ENCODE results near the gene CD4. TPM values are rescaled to one million over a fixed set of nuclear protein-coding genes. Genes with fewer than 3 reads are reported as not detected.

CD4 gene
- total and polyA plus RNA-seq, 2 of the 4 experiments (the other 2 are of a cell fraction), result 5.7 to 15.0 TPM

- Histone ChIP-seq H3K9me1 (ENCODE audit: insufficient read depth, low read length) (no peaks in the 10 kb centered on the region), H3K27me3 (ENCODE audit: control insufficient read depth, insufficient read depth, low read length) (no peaks in the 10 kb centered on the region), H2BK120ac (ENCODE audit: low read depth, low read length) (no peak within 1 kb of the TSS), H3K18ac (ENCODE audit: low read depth, low read length) (no peak within 1 kb of the TSS), H3K23ac (ENCODE audit: low read depth, low read length) (no peak within 1 kb of the TSS), H4K91ac (ENCODE audit: insufficient read depth, low read depth, low read length) (no peak within 1 kb of the TSS), H3K14ac (replicated peaks; ENCODE audit: low read depth, low read length) (no peak within 1 kb of the TSS), H2AK5ac (ENCODE audit: low read depth, low read length) (no peak within 1 kb of the TSS), H2BK15ac (ENCODE audit: low read depth, low read length) (no peak within 1 kb of the TSS), H2BK5ac (ENCODE audit: low read depth, low read length, poor library complexity, severe bottlenecking) (no peak within 1 kb of the TSS), H3K4me2 (ENCODE audit: low read depth, low read length) (no peak within 1 kb of the TSS), H4K5ac (ENCODE audit: low read depth, low read length) (no peak within 1 kb of the TSS), H3K4me1 (ENCODE audit: control insufficient read depth, insufficient read depth, low read length) (no peaks in the 10 kb centered on the region), H3K79me1 (ENCODE audit: low read depth in 1 of 2, low read length in 2 of 2) (no peaks in the 10 kb centered on the region; a peak in 2 of 4 replicates), H3K56ac (ENCODE audit: extremely low read depth, insufficient read depth, low read length) (no peak within 1 kb of the TSS), H4K20me1 (ENCODE audit: insufficient read depth, low read length) (peaks cover under 1% of the 10 kb centered on the region), H3K9ac (ENCODE audit: low read depth, low read length) (no peak within 1 kb of the TSS), H2AK9ac (replicated peaks; ENCODE audit: low read depth, low read length, poor library complexity) (no peak within 1 kb of the TSS), H3K9me3 (ENCODE audit: control insufficient read depth, insufficient read depth, low read length) (no peaks in the 10 kb centered on the region), H3K27ac (ENCODE audit: insufficient read depth, low read length) (no peak within 1 kb of the TSS), H3K36me3 (ENCODE audit: control insufficient read depth, insufficient read depth, low read length) (peaks cover 74% of the 10 kb centered on the region), H4K8ac (ENCODE audit: low read depth in 2 of 2, low read length in 2 of 2) (no peak within 1 kb of the TSS), H2BK20ac (ENCODE audit: low read depth, low read length) (no peak within 1 kb of the TSS), H3K4ac (ENCODE audit: low read depth, low read length) (no peak within 1 kb of the TSS), H3K4me3 (ENCODE audit: insufficient read depth, low read depth, low read length) (no peak within 1 kb of the TSS), H2AFZ (replicated peaks; ENCODE audit: low read length, poor library complexity) (no peak within 1 kb of the TSS)
- intact Hi-C loops (cut with micrococcal nuclease), result no loop called here
- TF ChIP-seq SMC3 (IDR thresholded peaks at IDR 0.05; ENCODE audit: low read depth, low read length) (no peak), BHLHE40 (IDR thresholded peaks at IDR 0.05; ENCODE audit: low read depth, low read length) (no peak), USF2 (IDR thresholded peaks at IDR 0.05; ENCODE audit: low read depth, low read length) (no peak), POLR2A (IDR thresholded peaks at IDR 0.05; ENCODE audit: low read depth, low read length) (no peak), MAZ (IDR thresholded peaks at IDR 0.05; ENCODE audit: borderline replicate concordance, low read depth, low read length) (no peak), CTCF (conservative IDR thresholded peaks at IDR 0.05; ENCODE audit: low read depth, low read length) (no peak), RCOR1 (IDR thresholded peaks at IDR 0.05; ENCODE audit: insufficient replicate concordance, low read length) (no peak), RFX5 (IDR thresholded peaks at IDR 0.05; ENCODE audit: low read depth, low read length) (no peak), MAFK (IDR thresholded peaks at IDR 0.05; ENCODE audit: low read depth, low read length) (no peak), FOS (IDR thresholded peaks at IDR 0.05; ENCODE audit: low read depth, low read length) (no peak), ELK1 (IDR thresholded peaks at IDR 0.05; ENCODE audit: borderline replicate concordance, low read depth, low read length) (no peak), CHD1 (IDR thresholded peaks at IDR 0.05; ENCODE audit: low read depth, low read length) (no peak), RAD21 (IDR thresholded peaks at IDR 0.05; ENCODE audit: low read length) (no peak), NFE2L2 (IDR thresholded peaks at IDR 0.05; ENCODE audit: low read depth, low read length) (no peak)
- POLR2A ChIA-PET (ENCODE audit: unreplicated experiment), result interaction anchor here (0.5 kb wide), 1 partner anchor 1096 kb away, joined by 5 read pairs; no protein-coding TSS in a partner anchor
- 53% methylated on average over 2 of the region's 24 CpGs; no CpG with 5 or more reads in 1 of the 2 experiments for WGBS, 2 experiments (ENCODE audit: extremely low coverage in 2 of 2, insufficient read length in 1 of 2)
- BruUV-seq (replicated peaks), result no TSS peak
- in situ Hi-C loops (cut with MboI; ENCODE audit: low sequenced_read_pairs), result no loop called here
- dilution Hi-C loops (cut with HindIII; ENCODE audit: low sequenced_read_pairs, unreplicated experiment), result no loop called here
- no peak for ATAC-seq (ENCODE audit: low read depth)
- CTCF ChIA-PET, result interaction anchor here (1.3 kb wide), 1 partner anchor 12 kb away, joined by 3 read pairs; no protein-coding TSS in a partner anchor
- no peak for DNase-seq
Observed at GRCh38 chr12:6840761-6841515, 51.6 kb downstream of the CD4 start, which contains the start of gene GNB3. TSS of gene GNB3 (plus strand) at chr12:6840925. CDS start at chr12:6841288, 363 bp downstream.
